ENCODE results near the gene PI4K2A.

The PI4K2A gene

GRCh38 chr10:97679594-97679993 lies 39.1 kb downstream of the PI4K2A start:
- H3K4me1 ChIP-seq (ENCODE audit: control insufficient read depth, insufficient read depth, low read length), result peaks cover 3% of the 10 kb centered on the region; the same call in 1 of the 2 replicates
- TF ChIP-seq BCL11B (tag by site-specific recombination; IDR thresholded peaks at IDR 0.05; ENCODE audit: low read depth), result no peak
- TF ChIP-seq PRDM1 (tag by site-specific recombination; IDR thresholded peaks at IDR 0.05), result no peak
- TF ChIP-seq ZBTB26 (tag by site-specific recombination; optimal IDR thresholded peaks at IDR 0.05), result no peak
- TF ChIP-seq ZSCAN5A (tag by site-specific recombination; IDR thresholded peaks at IDR 0.05), result no peak
- no peak for TF ChIP-seq ZNF768 (tag by site-specific recombination; IDR thresholded peaks at IDR 0.05)
- TF ChIP-seq ZNF404 (tag by site-specific recombination; IDR thresholded peaks at IDR 0.05), result no peak
- no peak for TF ChIP-seq ZNF10 (tag by site-specific recombination; IDR thresholded peaks at IDR 0.05)
- POLR2A ChIA-PET, result interaction anchor here (0.6 kb wide), 1 partner anchor 16 kb away, joined by 7 read pairs; no protein-coding TSS in a partner anchor
- H3K9me3 ChIP-seq (ENCODE audit: control insufficient read depth, insufficient read depth, low read depth, low read length), result no peaks in the 10 kb centered on the region
- H3K4me3 ChIP-seq (ENCODE audit: low read depth, low read length), result no peak overlapping the region
- peaks cover 0 to 48% of the 10 kb centered on the region in 2 experiments; a peak in 2 of 3 replicates for H3K36me3 ChIP-seq (ENCODE audit: control insufficient read depth in 2 of 2, insufficient read depth in 1 of 2, low read length in 2 of 2)
- no peak overlapping the region for H3K27ac ChIP-seq (ENCODE audit: extremely low read depth, low read depth, low read length)
- CTCF ChIA-PET, result interaction anchor here (0.9 to 7.4 kb wide), 3 partner anchors 24 to 54 kb away, joined by 3 to 119 read pairs (median 67); partner anchors contain the start of gene ZFYVE27

- Histone ChIP-seq H3K27ac (ENCODE audit: extremely low read depth, low read depth, low read length) (no peak overlapping the region), H3K36me3 (ENCODE audit: control insufficient read depth in 2 of 2, insufficient read depth in 1 of 2, low read length in 2 of 2) (peaks cover 0 to 26% of the 10 kb centered on the region in 2 experiments; a peak in 1 of 3 replicates), H3K9me3 (ENCODE audit: control insufficient read depth, insufficient read depth, low read depth, low read length) (no peaks in the 10 kb centered on the region), H3K4me1 (ENCODE audit: control insufficient read depth, insufficient read depth, low read length) (peaks cover 10% of the 10 kb centered on the region; the same call in 1 of the 2 replicates), H3K4me3 (ENCODE audit: low read depth, low read length) (no peak overlapping the region)
- ChIA-PET POLR2A (no interaction called here), CTCF (interaction anchor here (0.6 to 3.1 kb wide), 6 partner anchors 12 to 403 kb away, joined by 3 to 36 read pairs (median 4); no protein-coding TSS in a partner anchor)
- no peak for TF ChIP-seq ZNF423 (tag by site-specific recombination; IDR thresholded peaks at IDR 0.05)
- no peak for TF ChIP-seq IKZF3 (tag by site-specific recombination; IDR thresholded peaks at IDR 0.05)
- no peak for TF ChIP-seq ZNF654 (tag by site-specific recombination; IDR thresholded peaks at IDR 0.05; ENCODE audit: low read depth)
- no peak for TF ChIP-seq ZBTB8A (tag by site-specific recombination; IDR thresholded peaks at IDR 0.05)
- no peak for TF ChIP-seq ZBTB26 (tag by site-specific recombination; optimal IDR thresholded peaks at IDR 0.05)
These were observed 41.6 kb downstream of the PI4K2A start for GRCh38 chr10:97682042-97682441.

GRCh38 chr10:97683556-97684367 lies 43.3 kb downstream of the PI4K2A start:
- POLR2A ChIA-PET, result interaction anchor here (0.8 to 0.9 kb wide), 2 partner anchors 12 to 34 kb away, joined by 3 to 5 read pairs; no protein-coding TSS in a partner anchor
- CTCF ChIA-PET, result interaction anchor here (0.6 to 3.1 kb wide), 5 partner anchors 10 to 55 kb away, joined by 3 to 36 read pairs (median 3); no protein-coding TSS in a partner anchor
- Histone ChIP-seq H3K4me1 (ENCODE audit: control insufficient read depth, insufficient read depth, low read length) (peaks cover 10% of the 10 kb centered on the region; the same call in 1 of the 2 replicates), H3K36me3 (ENCODE audit: control insufficient read depth in 2 of 2, insufficient read depth in 1 of 2, low read length in 2 of 2) (peaks cover 0 to 9% of the 10 kb centered on the region in 2 experiments; a peak in 1 of 3 replicates), H3K27ac (ENCODE audit: extremely low read depth, low read depth, low read length) (peak overlapping the region; percentile 8; the same call in 1 of the 2 replicates), H3K9me3 (ENCODE audit: control insufficient read depth, insufficient read depth, low read depth, low read length) (no peaks in the 10 kb centered on the region), H3K4me3 (ENCODE audit: low read depth, low read length) (no peak overlapping the region)
- no peak for TF ChIP-seq ZNF785 (tag by site-specific recombination; IDR thresholded peaks at IDR 0.05)
- TF ChIP-seq ZFHX2 (tag by site-specific recombination; conservative IDR thresholded peaks at IDR 0.05), result no peak
- no peak for TF ChIP-seq ZNF664 (tag by site-specific recombination; IDR thresholded peaks at IDR 0.05)
- TF ChIP-seq SP7 (tag by site-specific recombination; IDR thresholded peaks at IDR 0.05), result no peak
- TF ChIP-seq AEBP2 (tag by site-specific recombination; IDR thresholded peaks at IDR 0.05; ENCODE audit: borderline replicate concordance), result no peak
- no peak for TF ChIP-seq PBX3 (CRISPR knock-in tag; IDR thresholded peaks at IDR 0.05)
- TF ChIP-seq TRIM28 (IDR thresholded peaks at IDR 0.05; ENCODE audit: borderline replicate concordance, low read length), result no peak
- TF ChIP-seq ZNF302 (tag by site-specific recombination; IDR thresholded peaks at IDR 0.05; ENCODE audit: low read depth), result no peak
- TF ChIP-seq ZBTB10 (tag by site-specific recombination; IDR thresholded peaks at IDR 0.05), result no peak
